ENCODE data around the gene CDKL5.

- TF ChIP-seq MAX (IDR thresholded peaks at IDR 0.05), result no peak
- no peak for TF ChIP-seq EP300 (IDR thresholded peaks at IDR 0.05; ENCODE audit: borderline replicate concordance)
- TF ChIP-seq REST (IDR thresholded peaks at IDR 0.05; ENCODE audit: low read depth), result no peak
- no peak for TF ChIP-seq RAD21 (IDR thresholded peaks at IDR 0.05; ENCODE audit: low read depth)
- TF ChIP-seq YY1 (IDR thresholded peaks at IDR 0.05; ENCODE audit: low read depth), result no peak
- no peak for TF ChIP-seq EGR1 (IDR thresholded peaks at IDR 0.05)
These were observed 227.2 kb downstream of the CDKL5 start for GRCh38 chrX:18652636-18653035.
